Astrocyte of the spinal cord (primary cell): ENCODE results near the gene FOXC1.

Experiments
- DNase-seq: peaks from one replicate; pipeline ENCODE4 v3.0.0; 2011; ENCODE audit warnings: low read depth, low spot score
- H3K4me3 ChIP-seq: 2 replicates; pipeline ENCODE4 v1.5.1; 2011; ENCODE audit warnings: low read depth, mild to moderate bottlenecking, low read length, moderate library complexity
- CTCF ChIP-seq: IDR thresholded peaks from 2 replicates; pipeline ENCODE4 v1.5.1; 2012; ENCODE audit warnings: low read depth, mild to moderate bottlenecking, low read length, inconsistent platforms
- in situ Hi-C: cut with HindIII; loops from 2 replicates; pipeline ENCODE4 v1.10.0; 2017; ENCODE audit warnings: low sequenced_read_pairs

The FOXC1 gene

GRCh38 chr6:1589208-1589607 lies 20.5 kb upstream of the FOXC1 start:
- no peak for TF ChIP-seq CTCF
- no peak for DNase-seq
- in situ Hi-C loops: no loop called here
- H3K4me3 ChIP-seq: no peak overlapping the region

- no peak for TF ChIP-seq CTCF
- DNase-seq: no peak
- no peak overlapping the region for H3K4me3 ChIP-seq
- in situ Hi-C loops: no loop called here
Measured at GRCh38 chr6:1590580-1590979, 19.1 kb upstream of the FOXC1 start.

- TF ChIP-seq CTCF: no peak
- no peak for DNase-seq
- H3K4me3 ChIP-seq: no peak overlapping the region
- in situ Hi-C loops: no loop called here
Measured at GRCh38 chr6:1591243-1591642, 18.5 kb upstream of the FOXC1 start.

- no peak for DNase-seq
- in situ Hi-C loops: no loop called here
- no peak for TF ChIP-seq CTCF
- H3K4me3 ChIP-seq: no peak overlapping the region
Measured at GRCh38 chr6:1591926-1592325, 17.8 kb upstream of the FOXC1 start.

- no peak for DNase-seq
- no peak overlapping the region for H3K4me3 ChIP-seq
- no peak for TF ChIP-seq CTCF
- in situ Hi-C loops: no loop called here
Measured at GRCh38 chr6:1592852-1593251, 16.9 kb upstream of the FOXC1 start.

GRCh38 chr6:1593286-1593957 lies 16.3 kb upstream of the FOXC1 start:
- no peak for DNase-seq
- no peak for TF ChIP-seq CTCF
- in situ Hi-C loops: no loop called here

GRCh38 chr6:1593958-1594314 lies 15.8 kb upstream of the FOXC1 start:
- no peak for DNase-seq
- no peak overlapping the region for H3K4me3 ChIP-seq
- in situ Hi-C loops: no loop called here
- no peak for TF ChIP-seq CTCF

More at GRCh38 chr6:1593286-1593957, 16.3 kb upstream of the FOXC1 start:
- H3K4me3 ChIP-seq: no peak overlapping the region
